Caco-2 (cell line): ENCODE data around the gene CYP51A1. TPM values are rescaled to one million over a fixed set of nuclear protein-coding genes. Genes with fewer than 3 reads are reported as not detected.

Source experiments
- BruUV-seq: library from RNA; stranded (reverse); fragments of 400-500 nt; replicated peaks from 2 replicates; lab custom pipeline; 2021; lab: Mats Ljungman, UMichigan
- CTCF ChIA-PET: fragments of 300-600 bp; sonication (Branson Sonifier 250); formaldehyde crosslinking; loops from one replicate; lab custom pipeline; 2022; ENCODE audit warnings: antibody characterized with exemption; lab: Charles Lee
- POLR2A ChIA-PET: fragments of 300-600 bp; sonication (Branson Sonifier 250); formaldehyde crosslinking; loops from one replicate; lab custom pipeline; 2022; ENCODE audit warnings: antibody characterized with exemption; lab: Charles Lee
- DNase-seq, 2 experiments: peaks; one replicate each; pipeline versions ENCODE4 v3.0.0 to v3.0.0-alpha.2; 2020 to 2022
- H3K27me3 ChIP-seq: replicated peaks from 2 replicates; pipeline ENCODE4 v1.6.0; 2011; ENCODE audit warnings: low read length; ENCODE audit not compliant: control insufficient read depth, insufficient read depth
- H3K36me3 ChIP-seq: 2 replicates; pipeline ENCODE4 v1.5.1; 2011; ENCODE audit warnings: low read length; ENCODE audit not compliant: control insufficient read depth, insufficient read depth
- H3K4me1 ChIP-seq: fragments of 250-450 bp; sonication (Bioruptor Pico); 2 replicates; pipeline ENCODE4 v1.5.1; 2020; ENCODE audit warnings: mild to moderate bottlenecking
- H3K4me3 ChIP-seq: 2 replicates; pipeline ENCODE4 v1.5.1; 2011; ENCODE audit warnings: low read depth, mild to moderate bottlenecking, control low read depth, low read length
- H3K9me3 ChIP-seq: fragments of 250-450 bp; sonication (Bioruptor Pico); 2 replicates; pipeline ENCODE4 v1.5.1; 2020; ENCODE audit warnings: mild to moderate bottlenecking, moderate library complexity
- H3K27ac Mint-ChIP-seq: one replicate; pipeline ENCODE4 v1.8.0; 2022; ENCODE audit warnings: mixed read lengths; ENCODE audit not compliant: unreplicated experiment
- H3K27me3 Mint-ChIP-seq: one replicate; pipeline ENCODE4 v1.8.0; 2022; ENCODE audit warnings: mixed read lengths; ENCODE audit not compliant: insufficient read depth, unreplicated experiment
- H3K36me3 Mint-ChIP-seq: one replicate; pipeline ENCODE4 v1.8.0; 2022; ENCODE audit warnings: mild to moderate bottlenecking, mixed read lengths; ENCODE audit not compliant: insufficient read depth, unreplicated experiment
- H3K4me1 Mint-ChIP-seq: one replicate; pipeline ENCODE4 v1.8.0; 2022; ENCODE audit warnings: low read depth, mixed read lengths; ENCODE audit not compliant: unreplicated experiment
- H3K4me3 Mint-ChIP-seq: one replicate; pipeline ENCODE4 v1.8.0; 2022; ENCODE audit warnings: mild to moderate bottlenecking, moderate library complexity, mixed read lengths; ENCODE audit not compliant: unreplicated experiment
- H3K9me3 Mint-ChIP-seq: one replicate; pipeline ENCODE4 v1.8.0; 2022; ENCODE audit warnings: mixed read lengths; ENCODE audit not compliant: unreplicated experiment
- CTCF ChIP-seq, 2 experiments: fragments of 200-600 bp in 1 of 2; IDR thresholded peaks; 1 replicate in 1 of 2; 2 replicates in 1 of 2; pipeline versions ENCODE4 v1.5.1 to v1.8.0; 2011 to 2022; ENCODE audit warnings: antibody characterized with exemption in 1 of 2, control low read depth in 1 of 2, inconsistent platforms in 1 of 2, low read depth in 1 of 2, low read length in 1 of 2, mild to moderate bottlenecking in 1 of 2, moderate library complexity in 1 of 2; ENCODE audit not compliant: insufficient read depth in 1 of 2, severe bottlenecking in 1 of 2, unreplicated experiment in 1 of 2
- intact Hi-C: fragments of 100-400 bp; cut with micrococcal nuclease; formaldehyde crosslinking; loops from one replicate; pipeline ENCODE4 v1.10.0; 2022; ENCODE audit not compliant: unreplicated experiment
- total RNA-seq: library from RNA; stranded (reverse); gene quantifications from 2 replicates; pipeline ENCODE4 v1.2.3, GENCODE V29; 2022

The CYP51A1 gene
- total RNA-seq, 1 experiment from 2014 or later: 153 TPM

DNA sequence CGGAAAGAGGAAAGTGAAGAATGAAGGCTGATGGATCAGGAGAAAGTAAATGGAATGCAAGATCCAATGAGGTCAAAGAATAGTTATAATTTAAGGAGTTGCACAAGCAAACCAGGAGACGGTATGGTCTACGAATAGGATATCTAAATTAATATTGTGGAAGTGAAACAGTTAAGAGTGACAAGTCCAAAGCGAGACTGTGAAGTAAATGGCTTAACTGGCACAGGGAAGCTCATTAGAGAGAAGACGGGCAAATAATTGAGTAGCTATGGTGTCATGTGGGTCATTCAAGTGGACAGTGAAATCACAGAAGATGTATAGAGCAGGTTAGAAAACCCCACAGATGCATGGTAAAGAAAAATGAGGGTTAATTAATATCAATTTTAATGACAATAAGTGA is 3.2 kb downstream of the CYP51A1 start:
- no peaks in the 10 kb centered on the region for H3K27me3 ChIP-seq
- H3K4me3 ChIP-seq: no peak overlapping the region
- H3K9me3 ChIP-seq: no peaks in the 10 kb centered on the region
- Mint-ChIP-seq H3K27me3 (no peaks in the 10 kb centered on the region), H3K27ac (no peak overlapping the region), H3K4me1 (peaks cover 15% of the 10 kb centered on the region), H3K36me3 (peaks cover 63% of the 10 kb centered on the region), H3K4me3 (peak overlapping the region; percentile 9), H3K9me3 (no peaks in the 10 kb centered on the region)
- no peak for TF ChIP-seq CTCF (IDR thresholded peaks at IDR 0.05; ENCODE audit: insufficient read depth in 1 of 2, low read depth in 1 of 2, low read length in 1 of 2, severe bottlenecking in 1 of 2, unreplicated experiment in 1 of 2)
- no peak for DNase-seq
- no TSS peak for BruUV-seq
- H3K36me3 ChIP-seq: no peaks in the 10 kb centered on the region; the same call in none of the 2 replicates
- ChIA-PET CTCF (no interaction called here), POLR2A (no interaction called here)
- intact Hi-C loops: no loop called here
- peaks cover 9% of the 10 kb centered on the region; the same call in 1 of the 2 replicates for H3K4me1 ChIP-seq

DNA sequence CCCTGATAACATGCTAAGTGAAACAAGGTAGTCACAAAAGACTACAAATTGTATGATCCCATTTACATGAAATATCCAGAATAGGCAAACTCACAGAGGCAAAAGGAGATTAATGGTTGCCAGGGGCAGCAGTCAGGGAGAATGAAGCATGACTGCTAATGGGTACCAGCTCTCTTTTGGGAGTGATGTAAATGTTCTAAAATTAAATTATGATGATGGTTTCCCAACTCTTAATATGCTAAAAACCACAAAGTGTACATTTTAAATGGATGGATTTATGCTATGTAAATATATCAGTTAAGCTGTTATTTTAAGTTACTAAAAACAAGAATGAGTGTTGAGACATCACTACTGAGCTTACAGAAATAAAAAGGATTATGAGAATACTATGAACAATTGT is 12.6 kb downstream of the CYP51A1 start:
- Histone ChIP-seq H3K36me3 (no peaks in the 10 kb centered on the region; the same call in 1 of the 2 replicates), H3K4me1 (no peaks in the 10 kb centered on the region), H3K27me3 (no peaks in the 10 kb centered on the region), H3K4me3 (no peak overlapping the region), H3K9me3 (no peaks in the 10 kb centered on the region)
- peaks cover 76% of the 10 kb centered on the region for H3K36me3 Mint-ChIP-seq
- POLR2A ChIA-PET: no interaction called here
- H3K4me3 Mint-ChIP-seq: no peak overlapping the region
- DNase-seq: no peak
- no peak overlapping the region for H3K27ac Mint-ChIP-seq
- intact Hi-C loops: no loop called here
- H3K4me1 Mint-ChIP-seq: peaks cover 10% of the 10 kb centered on the region
- no peaks in the 10 kb centered on the region for H3K27me3 Mint-ChIP-seq
- BruUV-seq: no TSS peak
- CTCF ChIA-PET: no interaction called here
- no peak for TF ChIP-seq CTCF (IDR thresholded peaks at IDR 0.05; ENCODE audit: insufficient read depth in 1 of 2, low read depth in 1 of 2, low read length in 1 of 2, severe bottlenecking in 1 of 2, unreplicated experiment in 1 of 2)
- no peaks in the 10 kb centered on the region for H3K9me3 Mint-ChIP-seq

GRCh38 chr7:92119213-92119759 is 15.0 kb downstream of the CYP51A1 start:
- Histone ChIP-seq H3K27me3 (no peaks in the 10 kb centered on the region), H3K4me1 (no peaks in the 10 kb centered on the region), H3K4me3 (no peak overlapping the region), H3K36me3 (no peaks in the 10 kb centered on the region; the same call in 1 of the 2 replicates), H3K9me3 (no peaks in the 10 kb centered on the region)
- Mint-ChIP-seq H3K27me3 (no peaks in the 10 kb centered on the region), H3K36me3 (peaks cover 80% of the 10 kb centered on the region), H3K4me3 (no peak overlapping the region), H3K9me3 (no peaks in the 10 kb centered on the region), H3K27ac (no peak overlapping the region), H3K4me1 (peaks cover 10% of the 10 kb centered on the region)
- intact Hi-C loops: no loop called here
- DNase-seq: no peak
- TF ChIP-seq CTCF (IDR thresholded peaks at IDR 0.05; ENCODE audit: insufficient read depth in 1 of 2, low read depth in 1 of 2, low read length in 1 of 2, severe bottlenecking in 1 of 2, unreplicated experiment in 1 of 2): no peak
- ChIA-PET POLR2A (interaction anchor here (0.9 kb wide), 1 partner anchor 14 kb away, joined by 4 read pairs; no protein-coding TSS in a partner anchor), CTCF (no interaction called here)
- BruUV-seq: no TSS peak
